Hippocampal formation (tissue), 2 donors: ENCODE data around the gene IBA57.
"Not testable (repeated sequence)": the region's sequence is repeated elsewhere in the genome, so short reads cannot be mapped to it uniquely, and the experiment has no call there.

Experiments
- DNase-seq, 2 donors: peaks; one replicate each; lab custom pipeline; 2025; lab: John Stamatoyannopoulos, UW

IBA57 gene

GRCh38 chr1:228226956-228227791, 61.6 kb downstream of the IBA57 start:
- DNase-seq: no peak

GRCh38 chr1:228228147-228228546, 62.5 kb downstream of the IBA57 start:
- DNase-seq: not testable (repeated sequence)

GRCh38 chr1:228228601-228229074, 63.0 kb downstream of the IBA57 start:
- DNase-seq: no peak

- DNase-seq: no peak
These were observed 65.6 kb downstream of the IBA57 start for GRCh38 chr1:228231189-228231588.
